ENCODE results near the gene PGAP6.
"Not testable (repeated sequence)": the region's sequence is repeated elsewhere in the genome, so short reads cannot be mapped to it uniquely, and the experiment has no call there.

PGAP6 gene

GRCh38 chr16:367333-367903 lies 14.4 kb downstream of the PGAP6 start:
- no peak for DNase-seq (ENCODE audit: low read depth)

GRCh38 chr16:366476-366875 lies 15.3 kb downstream of the PGAP6 start:
- DNase-seq (ENCODE audit: low read depth): no peak

- DNase-seq (ENCODE audit: low read depth): no peak
Observed at GRCh38 chr16:364595-365491, 16.9 kb downstream of the PGAP6 start.

GRCh38 chr16:363766-364490 lies 17.9 kb downstream of the PGAP6 start:
- no peak for DNase-seq (ENCODE audit: low read depth)

- no peak for DNase-seq (ENCODE audit: low read depth)
Observed at GRCh38 chr16:363110-363765, 18.5 kb downstream of the PGAP6 start.

- not testable (repeated sequence) for DNase-seq (ENCODE audit: low read depth)
Observed at GRCh38 chr16:362702-362999, 19.1 kb downstream of the PGAP6 start.

- peak; percentile 31 for DNase-seq (ENCODE audit: low read depth)
Observed at GRCh38 chr16:361872-362701, 19.7 kb downstream of the PGAP6 start.

GRCh38 chr16:361341-361871 lies 20.4 kb downstream of the PGAP6 start:
- no peak for DNase-seq (ENCODE audit: low read depth)

- no peak for DNase-seq (ENCODE audit: low read depth)
Observed at GRCh38 chr16:360698-361336, 21.0 kb downstream of the PGAP6 start.

- no peak for DNase-seq (ENCODE audit: low read depth)
Observed at GRCh38 chr16:359871-360697, 21.7 kb downstream of the PGAP6 start.

GRCh38 chr16:359067-359763 lies 22.6 kb downstream of the PGAP6 start:
- no peak for DNase-seq (ENCODE audit: low read depth)

- DNase-seq (ENCODE audit: low read depth): no peak
Observed at GRCh38 chr16:356741-357140, 25.0 kb downstream of the PGAP6 start.

- DNase-seq (ENCODE audit: low read depth): no peak
Observed at GRCh38 chr16:354971-355461, 26.8 kb downstream of the PGAP6 start.

- DNase-seq (ENCODE audit: low read depth): no peak
Observed at GRCh38 chr16:354291-354881, 27.4 kb downstream of the PGAP6 start.

- no peak for DNase-seq (ENCODE audit: low read depth)
Observed at GRCh38 chr16:353404-354290, 28.1 kb downstream of the PGAP6 start.

- DNase-seq (ENCODE audit: low read depth): peak; percentile 71
Observed at GRCh38 chr16:352547-353403, 29.0 kb downstream of the PGAP6 start, which contains the start of gene AXIN1. Gene AXIN1 (minus strand): TSS chr16:352723. CDS start chr16:347025, 5,698 bp downstream.
